ENCODE data around the gene CAMK1D. TPM values are rescaled to one million over a fixed set of nuclear protein-coding genes. Genes with fewer than 3 reads are reported as not detected.
A peak's percentile ranks its signal among the peaks of the same experiment; 100 is the strongest.

CAMK1D gene
- total and polyA plus RNA-seq, 2 experiments from 2014 or later: 2.0 to 3.8 TPM

GRCh38 chr10:12413369-12413711 is 64.0 kb downstream of the CAMK1D start:
- H3K27ac ChIP-seq: no peak overlapping the region
- DNase-seq (ENCODE audit: low read depth in 1 of 2, low spot score in 1 of 2): no peak
- no peak overlapping the region for H3K4me3 ChIP-seq
- no peak for TF ChIP-seq CTCF (IDR thresholded peaks at IDR 0.05; ENCODE audit: low read depth, low read length)
- no peaks in the 10 kb centered on the region for H3K36me3 ChIP-seq
- H3K27me3 ChIP-seq: no peaks in the 10 kb centered on the region
- no peaks in the 10 kb centered on the region for H3K9me3 ChIP-seq (ENCODE audit: low read depth)
- H3K4me1 ChIP-seq (ENCODE audit: low read depth): no peaks in the 10 kb centered on the region

- no peaks in the 10 kb centered on the region for H3K27me3 ChIP-seq
- no peaks in the 10 kb centered on the region for H3K9me3 ChIP-seq (ENCODE audit: low read depth)
- no peak overlapping the region for H3K4me3 ChIP-seq
- DNase-seq (ENCODE audit: low read depth in 1 of 2, low spot score in 1 of 2): peak in 1 of 2 donors; percentile 25
- H3K27ac ChIP-seq: no peak overlapping the region
- no peaks in the 10 kb centered on the region for H3K4me1 ChIP-seq (ENCODE audit: low read depth)
- TF ChIP-seq CTCF (IDR thresholded peaks at IDR 0.05; ENCODE audit: low read depth, low read length): no peak
- H3K36me3 ChIP-seq: no peaks in the 10 kb centered on the region
Observed at GRCh38 chr10:12414278-12414989, 65.1 kb downstream of the CAMK1D start.

- H3K27ac ChIP-seq: no peak overlapping the region
- no peaks in the 10 kb centered on the region for H3K36me3 ChIP-seq
- no peaks in the 10 kb centered on the region for H3K4me1 ChIP-seq (ENCODE audit: low read depth)
- no peaks in the 10 kb centered on the region for H3K9me3 ChIP-seq (ENCODE audit: low read depth)
- H3K4me3 ChIP-seq: no peak overlapping the region
- no peaks in the 10 kb centered on the region for H3K27me3 ChIP-seq
- TF ChIP-seq CTCF (IDR thresholded peaks at IDR 0.05; ENCODE audit: low read depth, low read length): no peak
- DNase-seq (ENCODE audit: low read depth in 1 of 2, low spot score in 1 of 2): no peak
Observed at GRCh38 chr10:12416344-12417050, 67.2 kb downstream of the CAMK1D start.

GRCh38 chr10:12417331-12417730 is 68.0 kb downstream of the CAMK1D start:
- TF ChIP-seq CTCF (IDR thresholded peaks at IDR 0.05; ENCODE audit: low read depth, low read length): no peak
- Histone ChIP-seq H3K27me3 (no peaks in the 10 kb centered on the region), H3K36me3 (no peaks in the 10 kb centered on the region), H3K4me3 (no peak overlapping the region), H3K4me1 (ENCODE audit: low read depth) (no peaks in the 10 kb centered on the region), H3K9me3 (ENCODE audit: low read depth) (no peaks in the 10 kb centered on the region), H3K27ac (no peak overlapping the region)
- DNase-seq (ENCODE audit: low read depth in 1 of 2, low spot score in 1 of 2): no peak

- no peak overlapping the region for H3K4me3 ChIP-seq
- H3K36me3 ChIP-seq: no peaks in the 10 kb centered on the region
- H3K9me3 ChIP-seq (ENCODE audit: low read depth): no peaks in the 10 kb centered on the region
- no peaks in the 10 kb centered on the region for H3K27me3 ChIP-seq
- H3K27ac ChIP-seq: no peak overlapping the region
- TF ChIP-seq CTCF (IDR thresholded peaks at IDR 0.05; ENCODE audit: low read depth, low read length): no peak
- DNase-seq (ENCODE audit: low read depth in 1 of 2, low spot score in 1 of 2): peak in 1 of 2 donors; percentile 11
- no peaks in the 10 kb centered on the region for H3K4me1 ChIP-seq (ENCODE audit: low read depth)
Observed at GRCh38 chr10:12418000-12418399, 68.7 kb downstream of the CAMK1D start.

Measured in cardiac muscle cell (in vitro differentiated cells and primary cell).